Measurements from ENCODE around the gene CTAGE15.
"Not testable (repeated sequence)": the region's sequence is repeated elsewhere in the genome, so short reads cannot be mapped to it uniquely, and the experiment has no call there.

DNA sequence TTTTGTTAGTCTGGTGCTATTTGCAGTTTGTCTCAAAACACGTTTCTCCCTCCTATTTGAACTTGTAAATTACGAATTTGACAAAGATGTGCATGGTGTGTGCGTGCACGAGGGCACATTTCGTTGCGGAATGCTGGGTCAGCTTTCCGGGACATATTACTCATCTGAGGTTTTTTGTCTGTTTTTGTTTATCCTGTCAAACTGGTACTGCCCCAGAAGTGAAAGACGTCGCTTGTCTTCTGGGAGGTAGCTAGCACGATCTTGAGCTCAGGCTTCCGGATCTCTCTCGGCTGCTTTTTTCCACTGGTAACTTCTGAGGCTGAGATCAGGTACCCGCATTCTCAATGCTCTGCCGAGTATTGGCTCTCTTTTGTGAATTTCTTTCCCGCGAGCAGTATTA lies 49.6 kb downstream of the CTAGE15 start:
- TF ChIP-seq POLR2A (IDR thresholded peaks at IDR 0.05; ENCODE audit: low read depth, low read length); PAX5 (IDR thresholded peaks at IDR 0.05; ENCODE audit: insufficient read depth, low read length, severe bottlenecking); POLR2AphosphoS5 (IDR thresholded peaks at IDR 0.05; ENCODE audit: low read depth, low read length); TAF1 (IDR thresholded peaks at IDR 0.05; ENCODE audit: low read depth, low read length): not testable (repeated sequence)

All from GM12891 (cell line).